Activated T-cell treated with anti-CD3 and anti-CD28 coated beads for 48 hours (primary cell): ENCODE measurements around the gene NCOR1.
A peak's percentile ranks its signal among the peaks of the same experiment; 100 is the strongest.
"Not testable (repeated sequence)": the region's sequence is repeated elsewhere in the genome, so short reads cannot be mapped to it uniquely, and the experiment has no call there.

ENCODE experiments used
- DNase-seq: peaks from one replicate; pipeline ENCODE4 v3.0.0-alpha.2; 2020; ENCODE audit warnings: low read depth

Gene NCOR1

DNA sequence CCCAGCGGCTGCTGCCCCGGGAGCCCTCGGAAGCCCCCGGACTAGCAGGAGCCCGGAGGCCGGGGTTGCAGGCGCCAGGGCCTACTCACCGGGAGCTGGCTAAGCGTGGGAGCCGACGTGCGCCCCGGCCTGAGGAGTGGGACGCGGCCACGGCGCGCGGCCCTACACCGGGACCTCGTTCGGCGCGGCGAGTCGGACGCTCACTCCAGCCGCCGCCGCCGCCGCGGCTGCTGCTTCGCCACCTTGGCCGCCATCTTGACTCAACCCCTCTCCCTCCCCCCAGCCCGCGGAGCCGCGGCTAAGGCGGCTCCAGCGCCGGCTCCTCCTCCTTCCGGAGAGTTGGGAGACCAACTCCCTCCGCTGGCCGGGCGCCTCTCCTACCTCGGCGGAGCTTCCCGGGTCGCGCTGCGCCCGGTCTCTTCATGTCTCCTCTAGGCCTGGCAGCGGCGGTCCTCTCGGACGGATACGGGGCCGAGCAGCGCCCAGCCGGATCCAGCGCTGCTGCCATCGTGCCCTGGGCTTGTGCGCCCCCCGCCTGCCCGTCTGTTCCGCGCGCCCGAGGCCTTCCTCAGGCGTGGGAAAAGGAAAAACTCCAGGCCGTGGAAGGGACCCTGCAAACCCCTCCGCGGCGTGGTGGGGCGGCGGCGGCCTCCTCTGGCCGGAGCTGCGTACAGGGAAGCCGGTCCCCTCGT, at the start of gene NCOR1:
Gene NCOR1 (minus strand): TSS at position 262 of the 692 bp plus-strand sequence. CDS start 20,965 bp downstream, outside the sequence.
- DNase-seq: peak; percentile 90

DNA sequence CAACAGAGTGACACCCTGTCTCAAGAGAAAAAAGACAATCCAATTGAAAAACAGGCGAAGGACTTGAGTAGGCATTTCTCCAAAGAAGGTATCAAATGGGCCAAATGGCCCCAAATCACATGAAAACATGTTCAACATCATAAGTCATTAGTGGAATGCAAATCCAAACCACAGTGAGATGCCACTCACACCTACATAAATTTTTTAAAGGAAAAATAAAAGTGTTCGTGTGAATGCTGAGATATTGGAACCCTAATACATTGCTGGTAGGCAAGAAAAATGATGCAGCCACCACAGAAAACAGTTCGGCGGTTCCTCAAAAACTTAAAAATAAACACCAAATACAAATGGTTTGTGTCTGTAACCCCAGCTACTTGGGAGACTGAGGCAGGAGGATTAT, 46.9 kb upstream of the NCOR1 start:
- DNase-seq: no peak

DNA sequence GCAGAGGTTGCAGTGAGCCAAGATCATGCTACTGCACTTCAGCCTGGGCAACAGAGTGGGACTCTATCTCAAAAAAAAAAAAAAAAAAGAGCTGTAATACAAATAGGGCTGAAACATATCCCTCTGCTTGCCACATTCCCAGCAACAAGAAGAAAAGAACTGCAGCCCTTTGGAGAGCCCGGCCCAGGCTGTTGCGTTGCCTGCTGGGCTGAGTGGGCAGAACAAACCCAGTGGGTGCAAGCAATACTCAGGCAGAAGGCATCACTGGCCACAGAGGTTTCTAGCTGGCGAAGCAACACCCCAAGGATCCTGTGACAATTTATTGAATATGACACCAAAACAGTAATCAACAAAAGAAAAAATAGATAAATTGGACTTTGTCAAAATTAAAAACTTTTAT, 45.7 kb upstream of the NCOR1 start:
- DNase-seq: no peak

DNA sequence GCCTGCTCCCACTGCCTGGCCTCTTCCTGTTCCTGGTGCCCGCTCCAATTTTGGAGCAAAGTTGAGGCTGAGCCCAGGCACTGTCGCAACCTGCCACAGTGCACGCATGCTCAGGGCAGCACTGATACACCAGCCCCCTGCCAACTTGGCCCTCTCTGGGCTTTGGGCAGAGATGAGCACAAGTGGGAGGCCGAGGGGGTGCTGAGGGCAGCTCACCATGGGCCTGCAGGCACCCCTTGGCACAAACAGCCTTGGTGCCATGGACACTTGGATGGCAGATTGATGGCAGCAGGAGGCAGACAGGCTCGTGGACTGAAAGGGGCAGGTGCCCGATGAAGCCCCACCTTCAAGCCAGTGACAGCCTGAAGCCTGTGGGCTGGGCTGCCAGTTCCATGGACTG, 44.6 kb upstream of the NCOR1 start:
- DNase-seq: no peak

DNA sequence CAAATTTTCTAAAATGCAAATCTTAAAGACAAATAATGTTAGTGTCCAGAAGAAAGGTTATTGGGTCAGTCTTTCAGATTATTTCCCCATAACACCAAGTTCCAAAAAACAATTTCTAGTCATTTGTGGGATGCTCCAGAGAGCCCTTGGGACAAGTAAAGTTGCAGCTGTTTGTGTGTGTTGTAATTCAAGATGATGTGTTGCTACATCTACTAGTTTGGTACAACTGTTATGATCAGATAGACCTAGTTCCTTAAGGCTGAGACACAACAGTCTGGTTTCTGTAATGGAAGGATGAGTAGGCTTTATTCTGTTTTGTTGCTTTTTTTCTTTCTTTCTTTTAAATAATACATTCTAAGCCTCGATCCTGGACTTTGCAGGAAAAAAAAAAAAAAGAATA, 43.6 kb upstream of the NCOR1 start:
- no peak for DNase-seq

DNA sequence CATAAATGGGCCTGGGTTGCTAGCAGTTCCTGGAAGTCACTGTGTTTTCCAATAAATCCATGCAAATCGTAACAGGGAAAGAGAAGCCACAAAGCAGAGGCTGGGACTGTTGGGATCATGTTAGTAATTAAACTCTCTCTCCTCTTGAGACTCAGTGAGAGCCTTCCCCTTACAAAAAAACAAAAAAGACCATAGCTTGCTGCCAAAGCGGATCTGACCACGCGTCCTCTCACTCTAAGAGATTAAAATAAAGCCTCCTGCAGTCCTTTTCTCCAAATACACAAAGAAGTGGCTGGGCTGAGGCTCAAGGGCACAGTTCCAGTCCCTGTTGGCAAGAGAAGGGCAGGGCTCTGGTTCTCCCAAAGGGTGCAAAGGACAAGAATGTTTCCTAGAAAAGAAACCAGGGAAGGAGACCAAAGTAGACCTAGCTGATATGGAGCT, 40.2 kb upstream of the NCOR1 start:
- no peak for DNase-seq

DNA sequence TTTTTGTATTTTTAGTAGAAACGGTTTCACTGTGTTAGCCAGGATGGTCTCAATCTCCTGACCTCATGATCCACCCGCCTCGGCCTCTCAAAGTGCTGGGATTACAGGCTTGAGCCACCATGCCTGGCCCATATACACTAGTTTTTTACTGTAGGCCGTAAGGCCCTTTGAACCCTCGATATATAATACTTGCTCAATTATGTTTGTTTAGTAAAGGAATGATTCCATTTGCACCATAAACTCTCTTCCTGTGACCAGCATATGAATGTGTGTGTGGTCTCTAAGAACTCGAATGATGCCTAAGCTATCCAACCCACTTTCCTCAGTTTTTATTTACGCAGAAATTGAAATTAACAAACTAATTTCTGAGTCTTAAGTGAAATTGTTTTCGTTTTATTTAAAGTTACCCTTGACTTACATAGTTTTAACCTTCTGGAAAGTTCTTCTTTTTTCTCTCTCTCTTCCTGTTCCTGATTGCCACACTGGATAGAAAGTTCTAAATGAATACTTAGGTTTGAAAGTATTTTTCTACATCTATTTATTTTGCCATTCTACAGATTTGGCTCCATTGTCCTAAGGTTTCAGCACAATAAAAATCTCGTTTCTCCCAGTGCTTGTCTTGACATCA, 39.6 kb upstream of the NCOR1 start:
- no peak for DNase-seq

DNA sequence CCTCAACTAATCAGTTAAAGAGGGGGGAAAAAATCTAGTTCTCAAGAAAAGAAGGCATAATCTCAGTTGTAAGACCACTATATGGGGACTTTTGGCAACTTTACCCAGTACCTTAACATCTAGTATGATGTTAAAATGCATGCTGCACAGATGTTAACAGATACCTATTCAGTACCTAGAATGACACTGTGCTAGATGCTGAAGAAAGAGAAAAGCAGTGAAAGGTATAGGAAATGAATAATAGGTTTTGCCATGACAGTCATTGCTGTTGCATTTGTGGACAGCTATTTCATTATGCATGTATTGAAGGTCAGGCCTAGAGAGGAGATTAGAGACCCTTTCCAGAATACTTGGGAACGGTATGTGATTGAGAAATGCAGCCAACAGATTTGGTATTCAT, 36.2 kb upstream of the NCOR1 start:
- no peak for DNase-seq

DNA sequence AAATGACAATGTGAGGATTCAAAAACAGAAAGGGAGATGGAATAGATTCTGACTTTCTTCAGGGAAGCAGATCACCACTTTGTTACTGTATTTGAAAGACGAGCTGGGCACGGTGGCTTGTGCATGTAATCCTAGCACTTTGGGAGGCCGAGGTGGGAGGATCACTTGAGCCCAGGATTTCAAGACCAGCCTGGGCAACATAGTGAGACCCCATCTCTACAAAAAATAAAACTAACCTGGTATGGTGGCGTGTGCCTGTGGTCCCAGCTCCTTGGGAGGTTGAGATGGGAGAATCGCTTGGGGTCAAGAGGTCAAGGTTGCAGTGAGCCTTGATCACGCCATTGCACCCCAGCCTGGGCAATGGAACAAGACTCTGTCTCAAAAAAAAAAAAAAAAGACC, 35.7 kb upstream of the NCOR1 start:
- DNase-seq: no peak

DNA sequence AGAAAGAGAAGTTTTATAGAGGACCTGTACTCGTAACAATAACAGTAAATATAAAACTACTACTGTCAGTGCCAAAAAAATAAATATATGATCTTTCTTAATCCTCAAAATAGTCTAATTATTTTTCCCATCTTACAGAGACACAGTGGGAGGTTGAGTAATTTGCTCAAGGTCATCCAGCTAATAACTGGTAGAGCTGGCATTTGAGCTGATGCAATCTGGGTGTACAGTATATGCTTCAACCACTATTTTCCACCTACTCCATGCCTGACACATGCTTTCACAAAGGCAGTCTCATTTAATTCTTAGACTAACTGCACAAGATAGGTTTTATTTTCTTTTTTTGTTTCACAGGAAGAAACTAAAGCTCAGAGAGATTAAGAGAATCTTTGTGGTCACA, 35.3 kb upstream of the NCOR1 start:
- DNase-seq: no peak

DNA sequence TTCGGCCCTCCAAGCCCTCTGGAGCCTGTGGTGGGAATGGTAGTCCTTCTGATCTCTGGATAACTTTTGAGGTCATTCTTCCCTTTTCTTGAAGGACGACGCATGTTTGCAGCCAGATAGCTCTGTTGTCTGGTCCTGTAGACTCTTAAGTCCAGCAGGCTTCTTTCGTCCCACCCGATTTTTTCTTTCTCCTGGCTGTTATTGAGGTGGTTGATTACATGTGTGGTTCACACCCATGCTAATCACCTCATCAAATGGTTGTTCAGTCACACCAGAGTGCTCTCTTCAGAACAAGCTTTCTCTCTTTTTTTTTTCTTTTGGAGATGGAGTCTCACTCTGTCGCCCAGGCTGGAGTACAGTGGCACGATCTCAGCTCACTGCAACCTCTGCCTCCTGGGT, 32.3 kb upstream of the NCOR1 start:
- no peak for DNase-seq

DNA sequence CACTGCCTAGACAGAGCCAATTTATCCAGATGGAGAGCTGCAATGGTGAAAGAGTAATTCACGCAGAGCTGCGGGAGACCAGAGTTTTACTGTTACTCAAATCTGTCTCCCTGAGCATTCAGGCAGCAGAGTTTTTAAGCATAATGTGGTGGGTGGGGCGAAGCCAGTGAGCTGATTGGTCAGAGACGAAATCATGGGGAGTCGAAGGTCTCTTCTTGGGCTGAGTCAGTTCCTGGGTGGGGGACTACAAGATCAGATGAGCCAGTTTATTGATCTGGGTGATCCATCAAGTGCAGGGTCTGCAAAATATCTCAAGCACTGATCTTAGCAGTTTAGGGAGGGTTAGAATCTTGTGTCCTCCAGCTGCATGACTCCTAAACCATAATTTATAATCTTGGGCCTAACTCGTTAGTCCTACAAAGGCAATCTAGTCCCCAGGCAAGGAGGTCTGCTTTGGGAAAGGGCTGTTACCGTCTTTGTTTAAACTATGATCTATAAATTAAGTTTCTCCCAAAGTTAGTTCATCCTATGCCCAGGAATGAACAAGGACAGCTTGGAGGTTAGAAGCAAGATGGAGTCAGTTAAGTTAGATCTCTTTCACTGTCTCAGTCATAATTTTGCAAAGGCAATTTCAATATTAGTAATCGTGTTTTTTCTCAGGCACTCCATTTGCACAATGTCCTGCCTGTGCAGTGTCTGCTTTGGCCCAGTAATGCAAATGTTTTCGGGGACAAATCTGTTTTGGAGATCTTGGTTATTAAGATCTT, 28.6 kb upstream of the NCOR1 start:
- peak; percentile 17 for DNase-seq

DNA sequence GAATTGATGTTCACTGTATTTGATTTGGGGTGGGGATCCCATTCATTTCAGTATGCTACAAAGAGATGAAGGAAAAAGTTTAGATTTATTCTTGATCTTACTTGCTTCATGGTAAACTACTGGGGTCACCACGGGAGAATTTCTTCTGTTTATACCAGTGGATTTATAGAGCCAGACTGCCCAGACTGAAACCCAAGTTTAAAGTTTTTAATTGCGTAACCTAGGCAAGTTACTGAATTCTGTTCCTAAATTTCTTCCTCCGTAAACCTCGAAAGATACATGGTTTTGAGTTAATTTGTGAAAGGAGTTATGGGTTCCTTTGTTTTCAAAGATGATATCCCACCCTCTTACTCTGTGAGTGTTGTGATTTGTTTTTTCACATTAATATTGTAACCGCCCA, 28.1 kb upstream of the NCOR1 start:
- DNase-seq: no peak

DNA sequence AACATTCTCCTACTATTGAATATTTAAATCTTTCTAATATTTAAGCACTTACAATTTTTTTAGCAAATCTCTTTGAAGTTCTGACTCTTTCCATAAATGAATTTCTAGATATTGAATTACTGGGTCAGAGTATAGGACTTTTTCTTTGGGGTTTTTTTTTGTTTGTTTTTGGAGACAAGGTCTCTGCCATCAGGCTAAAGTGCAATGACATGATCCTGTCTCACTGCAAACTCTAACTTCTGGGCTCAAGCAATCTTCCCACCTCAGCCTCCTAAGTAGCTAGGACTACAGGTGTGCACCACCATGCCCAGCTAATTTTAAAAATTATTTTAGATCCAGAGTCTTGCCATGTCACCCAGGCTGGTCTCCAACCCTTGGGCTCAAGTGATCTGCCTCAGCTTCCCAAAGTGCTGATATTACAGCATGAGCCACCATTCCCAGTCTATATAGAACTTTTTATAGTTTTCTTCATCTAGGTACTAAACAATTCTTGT, 26.6 kb upstream of the NCOR1 start:
- DNase-seq: no peak

DNA sequence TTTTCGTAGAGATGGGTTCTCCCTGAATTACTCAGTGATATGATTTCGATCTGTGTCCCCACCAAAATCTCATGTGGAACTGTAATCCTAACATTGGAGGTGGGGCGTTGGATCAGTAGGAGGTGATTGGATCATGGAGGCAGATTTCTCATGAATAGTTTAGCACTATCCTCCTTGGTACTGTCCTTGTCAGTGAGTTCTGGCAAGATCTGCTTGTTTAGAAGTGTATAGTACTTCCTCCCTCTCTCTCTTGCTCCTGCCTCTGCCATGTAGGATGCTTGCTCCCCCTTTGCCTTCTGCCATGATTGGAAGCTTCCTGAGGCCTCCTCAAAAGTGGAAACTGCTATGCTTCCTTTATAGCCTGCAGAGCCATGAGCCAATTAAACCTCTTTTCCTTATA, 24.6 kb upstream of the NCOR1 start:
- no peak for DNase-seq

DNA sequence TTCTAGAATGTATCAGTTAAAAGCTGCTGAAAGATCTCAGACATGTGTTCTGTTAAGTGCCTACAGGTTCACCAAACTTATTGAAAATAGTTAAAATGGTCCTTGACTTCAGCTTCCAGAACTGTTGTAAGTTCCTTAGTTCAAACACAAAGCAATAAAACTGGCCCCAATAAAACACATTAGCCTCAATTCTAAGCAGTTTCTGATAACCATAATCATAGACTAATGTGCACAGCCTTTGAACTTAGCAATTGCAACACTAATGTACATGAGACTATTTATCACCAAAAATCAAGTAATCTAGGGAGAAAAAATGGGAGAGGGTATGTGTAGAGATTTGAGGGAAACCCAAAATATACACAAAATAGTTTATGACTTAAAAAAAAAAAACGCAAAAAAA, 17.1 kb upstream of the NCOR1 start:
- no peak for DNase-seq

DNA sequence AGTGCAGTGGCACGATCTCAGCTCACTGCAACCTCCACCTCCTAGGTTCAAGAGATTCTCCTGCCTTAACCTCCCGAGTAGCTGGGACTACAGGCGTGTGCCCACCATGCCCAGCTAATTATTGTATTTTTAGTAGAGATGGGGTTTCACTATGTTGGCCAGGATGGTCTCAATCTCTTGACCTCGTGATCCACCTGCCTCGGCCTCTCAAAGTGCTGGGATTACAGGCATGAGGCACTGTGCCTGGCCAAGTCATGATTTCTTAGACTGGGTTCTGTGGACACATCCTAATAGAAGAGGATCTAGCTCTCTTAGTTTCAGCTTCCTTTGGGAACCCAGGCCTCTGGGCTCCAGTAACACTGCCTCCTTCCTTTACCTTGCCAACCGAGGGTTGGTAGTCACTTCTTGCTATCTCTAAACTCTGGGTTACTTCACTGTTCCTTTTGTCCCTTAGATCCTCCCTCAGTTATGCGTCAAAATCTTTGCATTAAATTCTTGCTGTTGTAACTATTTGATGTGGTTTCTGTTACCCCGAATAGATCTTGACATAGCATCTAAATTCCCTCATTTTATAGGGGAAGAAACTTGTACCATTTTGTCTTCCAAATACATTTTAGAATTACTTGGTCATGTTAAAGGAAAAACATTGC, 14.7 kb upstream of the NCOR1 start:
- not testable (repeated sequence) for DNase-seq

DNA sequence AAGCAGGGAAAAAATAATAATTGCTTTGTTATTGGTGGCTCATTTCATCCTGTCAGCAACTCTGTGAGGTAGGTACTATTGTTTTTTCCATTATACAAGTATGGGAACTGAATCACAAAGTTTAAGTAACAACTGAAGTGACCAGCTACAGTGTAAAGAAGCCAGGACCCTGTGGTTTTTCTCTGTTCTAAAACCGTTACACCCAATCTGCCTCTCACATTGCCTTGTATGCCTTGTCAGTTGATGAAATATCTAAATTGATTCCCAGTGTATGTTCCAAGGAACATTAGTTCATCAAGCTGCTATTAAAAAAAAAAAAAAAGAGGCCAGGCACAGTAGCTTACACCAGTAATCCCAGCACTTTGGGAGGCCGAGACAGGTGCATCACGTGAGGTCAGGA, 7.1 kb upstream of the NCOR1 start:
- no peak for DNase-seq

DNA sequence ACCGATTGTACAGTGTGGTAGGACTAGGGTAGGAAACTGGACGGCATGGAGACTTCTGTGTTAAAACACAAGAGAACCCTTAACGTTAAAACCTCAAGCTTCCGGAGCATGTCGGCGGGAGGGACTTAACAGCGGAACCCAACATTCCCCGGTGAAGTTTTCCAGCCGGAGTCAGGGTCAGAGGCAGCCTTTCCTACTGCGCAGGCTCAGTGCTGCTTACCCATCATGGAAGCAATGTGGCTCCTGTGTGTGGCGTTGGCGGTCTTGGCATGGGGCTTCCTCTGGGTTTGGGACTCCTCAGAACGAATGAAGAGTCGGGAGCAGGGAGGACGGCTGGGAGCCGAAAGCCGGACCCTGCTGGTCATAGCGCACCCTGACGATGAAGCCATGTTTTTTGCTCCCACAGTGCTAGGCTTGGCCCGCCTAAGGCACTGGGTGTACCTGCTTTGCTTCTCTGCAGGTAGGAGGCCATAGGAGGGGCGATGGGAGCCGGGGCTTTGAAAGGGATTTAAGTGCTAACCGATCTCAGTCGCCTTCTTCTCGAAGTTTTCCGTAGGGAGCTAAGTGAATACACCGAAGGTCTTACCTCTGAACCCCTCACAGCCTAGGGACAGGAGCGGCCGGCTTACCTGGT, 1.8 kb upstream of the NCOR1 start, which contains the start of gene PIGL:
Gene PIGL (plus strand): TSS at position 209 of the 634 bp plus-strand sequence. CDS start 17 bp downstream, at position 226.
- peak; percentile 82 for DNase-seq

DNA sequence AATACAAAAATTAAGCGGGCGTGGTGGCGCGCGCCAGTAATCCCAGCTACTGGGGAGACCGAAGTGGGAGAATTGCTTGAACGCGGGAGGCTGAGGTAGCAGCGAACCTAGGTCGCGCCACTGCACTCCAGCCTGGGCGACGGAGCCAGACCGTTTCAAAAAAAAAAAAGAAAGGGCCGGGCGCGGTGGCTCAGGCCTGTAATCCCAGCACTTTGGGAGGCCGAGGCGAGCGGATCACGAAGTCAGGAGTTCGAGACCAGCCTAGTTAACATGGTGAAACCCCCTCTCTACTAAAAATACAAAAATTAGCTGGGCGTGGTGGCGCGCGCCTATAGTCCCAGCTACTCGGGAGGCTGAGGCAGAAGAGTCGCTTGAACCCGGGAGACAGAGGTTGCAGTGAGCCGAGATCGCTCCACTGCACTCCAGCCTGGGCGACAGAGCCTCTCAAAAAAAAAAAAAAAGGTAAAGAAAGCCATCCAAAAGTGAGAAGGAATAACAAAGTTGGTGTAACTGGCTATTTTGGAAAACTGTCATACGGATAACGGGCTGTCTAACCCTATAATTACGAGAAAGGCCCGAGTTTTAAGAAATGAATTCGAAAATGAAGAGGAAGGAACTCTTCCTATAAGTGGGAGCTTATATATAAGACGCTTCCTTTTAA, 1.1 kb upstream of the NCOR1 start:
- DNase-seq: not testable (repeated sequence)

DNA sequence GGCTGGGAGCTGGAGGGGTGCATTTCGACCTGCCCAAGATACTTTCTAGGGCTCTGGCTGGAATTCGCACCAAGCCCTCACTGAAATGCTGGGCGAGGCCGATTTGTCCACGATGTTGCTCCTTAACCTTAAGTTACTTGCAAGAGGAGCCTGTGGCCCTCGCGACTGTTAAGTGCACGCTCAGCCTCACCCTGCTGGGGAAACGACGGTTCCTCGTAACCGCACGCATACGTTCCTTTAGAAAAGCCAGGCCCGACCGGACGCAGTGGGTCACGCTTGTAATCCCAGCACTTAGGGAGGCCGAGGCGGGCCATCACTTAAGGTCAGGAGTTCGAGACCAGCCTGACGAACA, 607 bp upstream of the NCOR1 start:
- no peak for DNase-seq

DNA sequence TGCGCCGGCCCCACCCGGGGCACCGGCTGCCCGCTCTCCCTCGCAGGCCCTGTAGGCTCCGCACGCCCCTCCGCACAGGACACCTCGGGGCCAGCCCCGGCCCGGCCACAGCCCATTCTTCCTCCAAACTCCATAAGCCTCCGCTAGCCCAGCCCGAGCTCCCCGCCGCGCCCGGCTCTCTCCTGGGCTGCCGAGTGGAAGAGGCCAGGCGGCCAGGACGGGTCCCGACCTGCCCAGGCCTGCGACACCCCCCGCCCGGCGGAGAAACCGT, 397 bp downstream of the NCOR1 start:
- peak; percentile 36 for DNase-seq
